ENCODE measurements around the gene BRME1. TPM values are rescaled to one million over a fixed set of nuclear protein-coding genes. Genes with fewer than 3 reads are reported as not detected.

BRME1 gene
- polyA plus RNA-seq, 3 donors = 0.05 to 0.28 TPM; not detected in 1

- 0% methylated on average over 3 of the region's 11 CpGs for WGBS (ENCODE audit: insufficient coverage)
- peaks cover 49% of the 10 kb centered on the region for H3K4me1 Mint-ChIP-seq
- no peak overlapping the region for H2AFZ ChIP-seq (ENCODE audit: insufficient read depth, low read depth, low read length, poor library complexity, severe bottlenecking)
- peaks cover 54% of the 10 kb centered on the region for H4K20me1 ChIP-seq (ENCODE audit: insufficient read depth, low read length)
- peak overlapping the region; percentile 100 for H3K9ac ChIP-seq (ENCODE audit: insufficient read depth, low read length, poor library complexity, severe bottlenecking)
- TF ChIP-seq, protein P1, sequence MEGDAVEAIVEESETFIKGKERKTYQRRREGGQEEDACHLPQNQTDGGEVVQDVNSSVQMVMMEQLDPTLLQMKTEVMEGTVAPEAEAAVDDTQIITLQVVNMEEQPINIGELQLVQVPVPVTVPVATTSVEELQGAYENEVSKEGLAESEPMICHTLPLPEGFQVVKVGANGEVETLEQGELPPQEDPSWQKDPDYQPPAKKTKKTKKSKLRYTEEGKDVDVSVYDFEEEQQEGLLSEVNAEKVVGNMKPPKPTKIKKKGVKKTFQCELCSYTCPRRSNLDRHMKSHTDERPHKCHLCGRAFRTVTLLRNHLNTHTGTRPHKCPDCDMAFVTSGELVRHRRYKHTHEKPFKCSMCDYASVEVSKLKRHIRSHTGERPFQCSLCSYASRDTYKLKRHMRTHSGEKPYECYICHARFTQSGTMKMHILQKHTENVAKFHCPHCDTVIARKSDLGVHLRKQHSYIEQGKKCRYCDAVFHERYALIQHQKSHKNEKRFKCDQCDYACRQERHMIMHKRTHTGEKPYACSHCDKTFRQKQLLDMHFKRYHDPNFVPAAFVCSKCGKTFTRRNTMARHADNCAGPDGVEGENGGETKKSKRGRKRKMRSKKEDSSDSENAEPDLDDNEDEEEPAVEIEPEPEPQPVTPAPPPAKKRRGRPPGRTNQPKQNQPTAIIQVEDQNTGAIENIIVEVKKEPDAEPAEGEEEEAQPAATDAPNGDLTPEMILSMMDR (IDR thresholded peaks at IDR 0.05) = no peak
- H3K4me2 ChIP-seq (replicated peaks; ENCODE audit: extremely low read depth, low read length, poor library complexity, severe bottlenecking) = peak overlapping the region; percentile 96
- DNase-seq = peak in 1 of 3 donors; percentile 30
- no peaks in the 10 kb centered on the region for H3K27me3 ChIP-seq (ENCODE audit: control insufficient read depth in 2 of 2, insufficient read depth in 2 of 2, low read length in 2 of 2)
- H3K27me3 Mint-ChIP-seq (ENCODE audit: low read depth in 3 of 3) = peaks cover 0 to 20% (median 4%) of the 10 kb centered on the region in 3 donors
- H3K27ac Mint-ChIP-seq = peak overlapping the region; percentile 98 to 100 (median 99)
- peaks cover 0 to 7% (median 2%) of the 10 kb centered on the region in 7 donors for H3K9me3 Mint-ChIP-seq
- peaks cover 72% of the 10 kb centered on the region for H3K79me2 ChIP-seq (ENCODE audit: insufficient read depth, low read length)
- H3K4me1 ChIP-seq (ENCODE audit: control insufficient read depth in 1 of 2, insufficient read depth in 2 of 2, low read length in 2 of 2) = peaks cover 60 to 65% of the 10 kb centered on the region in 2 donors
- H3K4me3 ChIP-seq (replicated peaks in 1 of 3; ENCODE audit: low read depth in 2 of 3, low read length in 3 of 3) = peak overlapping the region; percentile 69 to 97 (median 90)
- peak overlapping the region; percentile 99 to 100 for H3K27ac ChIP-seq (ENCODE audit: low read depth in 1 of 2, low read length in 2 of 2)
- H3K4me3 Mint-ChIP-seq = peak overlapping the region; percentile 91 to 96
- H3K9me3 ChIP-seq (replicated peaks in 1 of 2; ENCODE audit: control insufficient read depth in 1 of 2, insufficient read depth in 1 of 2, low read length in 2 of 2) = no peaks in the 10 kb centered on the region
- H3K36me3 Mint-ChIP-seq = peaks cover 13 to 27% of the 10 kb centered on the region in 2 donors
- intact Hi-C loops (cut with micrococcal nuclease) = loop anchor here (10.0 kb wide), 2 partner anchors 687 to 1057 kb away; partner anchors contain the start of genes IER2 (in 1 of the 2) and STX10 (in 1 of the 2)
- H3K36me3 ChIP-seq (replicated peaks in 1 of 2; ENCODE audit: control insufficient read depth in 1 of 2, insufficient read depth in 2 of 2, low read length in 2 of 2) = no peaks in the 10 kb centered on the region
Observed at GRCh38 chr19:13841962-13842290, 64.0 kb downstream of the BRME1 start.

GRCh38 chr19:13841086-13841961 lies 64.6 kb downstream of the BRME1 start:
- intact Hi-C loops (cut with micrococcal nuclease) = loop anchor here (10.0 kb wide), 2 partner anchors 687 to 1057 kb away; partner anchors contain the start of genes IER2 (in 1 of the 2) and STX10 (in 1 of the 2)
- peaks cover 0 to 16% (median 4%) of the 10 kb centered on the region in 3 donors for H3K27me3 Mint-ChIP-seq (ENCODE audit: low read depth in 3 of 3)

More at GRCh38 chr19:13841086-13841961, 64.6 kb downstream of the BRME1 start:
- Mint-ChIP-seq H3K27ac (peak overlapping the region; percentile 98 to 100 (median 99)), H3K9me3 (peaks cover 0 to 7% (median 2%) of the 10 kb centered on the region in 7 donors), H3K4me3 (peak overlapping the region; percentile 91 to 96), H3K4me1 (peaks cover 49% of the 10 kb centered on the region), H3K36me3 (peaks cover 13 to 27% of the 10 kb centered on the region in 2 donors)
- Histone ChIP-seq H3K4me3 (replicated peaks in 1 of 3; ENCODE audit: low read depth in 2 of 3, low read length in 3 of 3) (peak overlapping the region; percentile 69 to 97 (median 90)), H3K36me3 (replicated peaks in 1 of 2; ENCODE audit: control insufficient read depth in 1 of 2, insufficient read depth in 2 of 2, low read length in 2 of 2) (peaks cover 0 to 1% of the 10 kb centered on the region in 2 donors), H4K20me1 (ENCODE audit: insufficient read depth, low read length) (peaks cover 60% of the 10 kb centered on the region), H3K4me1 (ENCODE audit: control insufficient read depth in 1 of 2, insufficient read depth in 2 of 2, low read length in 2 of 2) (peaks cover 61 to 70% of the 10 kb centered on the region in 2 donors), H3K27me3 (ENCODE audit: control insufficient read depth in 2 of 2, insufficient read depth in 2 of 2, low read length in 2 of 2) (no peaks in the 10 kb centered on the region), H3K4me2 (replicated peaks; ENCODE audit: extremely low read depth, low read length, poor library complexity, severe bottlenecking) (peak overlapping the region; percentile 96), H3K9me3 (replicated peaks in 1 of 2; ENCODE audit: control insufficient read depth in 1 of 2, insufficient read depth in 1 of 2, low read length in 2 of 2) (no peaks in the 10 kb centered on the region), H2AFZ (ENCODE audit: insufficient read depth, low read depth, low read length, poor library complexity, severe bottlenecking) (no peak overlapping the region), H3K79me2 (ENCODE audit: insufficient read depth, low read length) (peaks cover 78% of the 10 kb centered on the region), H3K9ac (ENCODE audit: insufficient read depth, low read length, poor library complexity, severe bottlenecking) (peak overlapping the region; percentile 100), H3K27ac (ENCODE audit: low read depth in 1 of 2, low read length in 2 of 2) (peak overlapping the region; percentile 99 to 100)
- TF ChIP-seq, protein P1 (IDR thresholded peaks at IDR 0.05) = no peak
- 35% methylated on average over 25 of the region's 26 CpGs for WGBS (ENCODE audit: insufficient coverage)
- DNase-seq = peak; percentile 35 to 58 (median 43)

Measured in CD14-positive monocyte (primary cell).